NCI-H1694 treated with DMSO at 0.1 percent for 48 hours (cell line): ENCODE data around the gene SETD2.

Experiments used
- DNase-seq: peaks from one replicate; lab custom pipeline; 2025; lab: John Stamatoyannopoulos, UW

SETD2 gene

GRCh38 chr3:46984591-46985459, 179.1 kb downstream of the SETD2 start:
- no peak for DNase-seq

GRCh38 chr3:46982546-46982945, 181.4 kb downstream of the SETD2 start:
- DNase-seq: no peak

- DNase-seq: no peak
These were observed 181.9 kb downstream of the SETD2 start for GRCh38 chr3:46981932-46982471.

- no peak for DNase-seq
These were observed 183.9 kb downstream of the SETD2 start for GRCh38 chr3:46979958-46980497.

GRCh38 chr3:46978985-46979944, 184.6 kb downstream of the SETD2 start, which contains the start of gene NBEAL2:
TSS of gene NBEAL2 (plus strand) at chr3:46979666. CDS start at chr3:46979862, 196 bp downstream.
- DNase-seq: peak; percentile 73

- DNase-seq: no peak
These were observed 185.5 kb downstream of the SETD2 start for GRCh38 chr3:46978381-46978780.

- DNase-seq: no peak
These were observed 186.1 kb downstream of the SETD2 start for GRCh38 chr3:46977811-46978195.

GRCh38 chr3:46976326-46977190, 187.4 kb downstream of the SETD2 start, which contains the start of gene CCDC12:
TSS of gene CCDC12 (minus strand) at chr3:46976745. CDS start at chr3:46976732, 13 bp downstream.
- DNase-seq: peak; percentile 85

- DNase-seq: no peak
These were observed 189.3 kb downstream of the SETD2 start for GRCh38 chr3:46974421-46975171.

- no peak for DNase-seq
These were observed 191.5 kb downstream of the SETD2 start for GRCh38 chr3:46972396-46972795.

- DNase-seq: no peak
These were observed 192.2 kb downstream of the SETD2 start for GRCh38 chr3:46971742-46972141.

GRCh38 chr3:46971151-46971550, 192.8 kb downstream of the SETD2 start:
- DNase-seq: no peak

- DNase-seq: no peak
These were observed 193.4 kb downstream of the SETD2 start for GRCh38 chr3:46970391-46971091.

GRCh38 chr3:46968783-46969428, 195.0 kb downstream of the SETD2 start:
- no peak for DNase-seq

- no peak for DNase-seq
These were observed 197.1 kb downstream of the SETD2 start for GRCh38 chr3:46966811-46967210.
